Endothelial cell of coronary artery (primary cell): ENCODE results near the gene DNAJC8. TPM values are rescaled to one million over a fixed set of nuclear protein-coding genes. Genes with fewer than 3 reads are reported as not detected.

Experiments
- total RNA-seq: library from RNA; depleted of rRNA; stranded (reverse); fragments of >200 nt; gene quantifications from 2 replicates; pipeline ENCODE4 v1.2.3, GENCODE V29; 2014

Gene DNAJC8, protein sequence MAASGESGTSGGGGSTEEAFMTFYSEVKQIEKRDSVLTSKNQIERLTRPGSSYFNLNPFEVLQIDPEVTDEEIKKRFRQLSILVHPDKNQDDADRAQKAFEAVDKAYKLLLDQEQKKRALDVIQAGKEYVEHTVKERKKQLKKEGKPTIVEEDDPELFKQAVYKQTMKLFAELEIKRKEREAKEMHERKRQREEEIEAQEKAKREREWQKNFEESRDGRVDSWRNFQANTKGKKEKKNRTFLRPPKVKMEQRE
- total RNA-seq: 53.6 and 55.9 TPM in 2 replicates

DNA sequence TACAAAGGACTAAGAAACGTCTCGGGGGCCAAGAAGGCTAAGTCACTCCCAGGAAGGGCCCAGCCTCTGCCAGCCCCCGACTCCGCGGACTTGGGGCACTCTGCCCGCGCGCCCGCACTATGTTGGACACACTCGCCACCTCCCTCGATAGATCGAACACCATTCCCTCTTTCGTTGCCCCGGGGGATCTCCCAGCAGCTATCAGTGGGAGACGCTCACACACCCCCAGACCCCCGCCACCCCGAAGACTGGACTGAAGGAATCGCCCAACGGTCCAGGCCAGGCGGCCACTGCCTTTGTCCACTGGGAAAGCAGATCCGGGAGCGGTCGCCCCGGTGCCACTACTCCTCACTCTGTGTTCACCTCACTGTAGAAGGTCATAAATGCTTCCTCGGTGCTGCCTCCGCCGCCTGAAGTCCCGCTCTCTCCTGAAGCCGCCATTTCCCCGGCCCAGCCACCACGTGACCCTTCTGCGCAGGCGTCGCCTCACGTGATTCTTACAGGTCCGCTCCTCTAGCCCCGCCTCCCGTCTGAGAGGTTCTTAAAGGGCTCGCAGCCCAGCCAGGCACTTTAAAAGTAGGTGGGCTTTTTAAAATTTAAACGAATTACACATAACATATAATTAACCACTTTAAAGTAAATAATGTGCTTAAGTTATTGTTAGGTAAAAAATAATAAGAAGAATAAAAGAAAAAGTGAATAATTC is at the start of gene DNAJC8:
Gene DNAJC8, minus strand, starts transcription at position 472 of the 706 bp plus-strand sequence. Its CDS starts 31 bp downstream, at position 441.

DNA sequence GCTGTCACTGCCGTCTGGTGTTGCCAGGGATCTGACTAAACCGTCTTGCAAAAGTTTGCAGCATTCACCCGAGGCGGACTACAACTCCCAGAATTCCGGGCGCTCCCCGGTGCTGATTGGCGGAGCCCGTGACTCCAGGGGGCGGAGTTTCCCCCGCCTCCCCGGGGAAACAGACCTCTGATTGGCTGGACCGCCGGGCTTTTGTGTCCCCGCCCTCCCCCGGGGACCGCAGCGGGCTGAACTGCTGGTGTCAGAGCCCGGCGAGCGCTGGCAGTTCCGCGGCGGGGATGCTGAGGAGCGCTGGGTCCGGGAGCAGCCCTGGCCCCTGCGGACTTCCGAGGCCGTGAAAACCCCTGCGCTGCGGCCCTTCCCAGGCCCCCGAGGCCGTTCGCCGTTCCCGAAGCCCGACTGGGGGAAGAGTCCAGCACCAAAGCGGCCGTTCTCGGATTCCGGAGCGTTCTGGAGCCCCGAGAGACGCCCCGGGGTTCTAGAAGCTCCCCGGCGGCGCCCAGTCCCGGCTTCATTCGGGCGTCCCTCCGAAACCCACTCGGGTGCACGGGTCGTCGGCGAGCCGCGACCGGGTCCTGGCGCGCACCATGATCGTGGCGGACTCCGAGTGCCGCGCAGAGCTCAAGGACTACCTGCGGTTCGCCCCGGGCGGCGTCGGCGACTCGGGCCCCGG is 26.6 kb upstream of the DNAJC8 start, which contains the start of gene SESN2:
Gene SESN2, plus strand, starts transcription at position 267 of the 682 bp plus-strand sequence. Its CDS starts 330 bp downstream, at position 597.

GRCh38 chr1:28235755-28236655 is 3.2 kb upstream of the DNAJC8 start, which contains the start of gene ATP5IF1:
Gene ATP5IF1, plus strand, starts transcription at chr1:28236124. Its CDS starts 60 bp downstream, at chr1:28236184.

GRCh38 chr1:28176492-28177470 is 56.0 kb downstream of the DNAJC8 start, which contains the start of gene PTAFR:
Gene PTAFR, minus strand, starts transcription at chr1:28176690. Its CDS starts 25,669 bp downstream, at chr1:28151021.

Other genes starting within 250 kb of the DNAJC8 start
- 10.0 and 10.6 TPM in 2 replicates for gene EYA3, start 144.4 kb downstream of the DNAJC8 start, total RNA-seq
- gene PTAFR, start 56.3 kb downstream of the DNAJC8 start, total RNA-seq: 0.09 and 0.18 TPM in 2 replicates
- gene ATP5IF1, start 3.1 kb upstream of the DNAJC8 start, total RNA-seq: 167 and 194 TPM in 2 replicates
- 9.8 and 10.9 TPM in 2 replicates for gene SESN2, start 26.5 kb upstream of the DNAJC8 start, total RNA-seq
- gene MED18, start 96.0 kb upstream of the DNAJC8 start, total RNA-seq: 18.8 and 19.2 TPM in 2 replicates
- 7.1 and 14.7 TPM in 2 replicates for gene PHACTR4, start 136.7 kb upstream of the DNAJC8 start, total RNA-seq